DND-41 (cell line): ENCODE measurements around the gene KLHL11.

Experiments
- ATAC-seq: fragments of 200-7000 bp; cut with Tn5 transposase; 3 replicates; pipeline ENCODE4 v1.9.1; 2021; ENCODE audit warnings: low read depth; ENCODE audit not compliant: insufficient read depth
- DNase-seq: peaks from one replicate; pipeline ENCODE4 v3.0.0-alpha.2; 2020
- H2AFZ ChIP-seq: 2 replicates; pipeline ENCODE4 v1.6.0; 2012; ENCODE audit warnings: low read depth, low read length
- H3K27ac ChIP-seq: 2 replicates; pipeline ENCODE4 v1.5.1; 2012; ENCODE audit warnings: low read length, inconsistent platforms
- H3K27me3 ChIP-seq: fragments of 200-600 bp; sonication (generic); 2 replicates; pipeline ENCODE4 v1.6.0; 2012; ENCODE audit warnings: low read length, mild to moderate bottlenecking, inconsistent platforms; ENCODE audit not compliant: insufficient read depth, poor library complexity
- H3K36me3 ChIP-seq: 2 replicates; pipeline ENCODE4 v1.5.1; 2012; ENCODE audit warnings: low read length, inconsistent platforms; ENCODE audit not compliant: insufficient read depth
- H3K4me1 ChIP-seq: 2 replicates; pipeline ENCODE4 v1.5.1; 2012; ENCODE audit warnings: mild to moderate bottlenecking, low read length; ENCODE audit not compliant: insufficient read depth
- H3K4me2 ChIP-seq: 2 replicates; pipeline ENCODE4 v1.6.0; 2012; ENCODE audit warnings: mild to moderate bottlenecking, moderate library complexity, low read length, inconsistent platforms; ENCODE audit not compliant: insufficient read depth
- H3K4me3 ChIP-seq, 2 experiments: fragments of 200-600 bp in 1 of 2; shearing (Covaris generic) in 1 of 2; 2 replicates each; pipeline ENCODE4 v1.5.1; 2012 to 2016; ENCODE audit warnings: inconsistent platforms in 2 of 2, low read length in 2 of 2, mild to moderate bottlenecking in 2 of 2, low read depth in 1 of 2, moderate library complexity in 1 of 2
- H3K79me2 ChIP-seq: 2 replicates; pipeline ENCODE4 v1.6.0; 2012; ENCODE audit warnings: low read length, inconsistent platforms; ENCODE audit not compliant: insufficient read depth
- H3K9ac ChIP-seq: 2 replicates; pipeline ENCODE4 v1.6.0; 2012; ENCODE audit warnings: low read depth, mild to moderate bottlenecking, inconsistent platforms, low read length, moderate library complexity
- H3K9me3 ChIP-seq: 2 replicates; pipeline ENCODE4 v1.5.1; 2012; ENCODE audit warnings: low read length, moderate library complexity, mild to moderate bottlenecking, inconsistent platforms; ENCODE audit not compliant: insufficient read depth, severe bottlenecking
- H4K20me1 ChIP-seq: 2 replicates; pipeline ENCODE4 v1.6.0; 2012; ENCODE audit warnings: low read length; ENCODE audit not compliant: insufficient read depth
- CTCF ChIP-seq: IDR thresholded peaks from 2 replicates; pipeline ENCODE4 v1.5.1; 2012; ENCODE audit warnings: borderline replicate concordance, low read length, moderate library complexity, mild to moderate bottlenecking; ENCODE audit not compliant: poor library complexity, severe bottlenecking; ENCODE audit errors: extremely low read depth
- EZH2 ChIP-seq: IDR thresholded peaks from 3 replicates; pipeline ENCODE4 v1.6.1; 2012; ENCODE audit warnings: borderline replicate concordance, low read depth, mild to moderate bottlenecking, moderate library complexity, low read length, inconsistent platforms; ENCODE audit not compliant: severe bottlenecking

The KLHL11 gene

DNA sequence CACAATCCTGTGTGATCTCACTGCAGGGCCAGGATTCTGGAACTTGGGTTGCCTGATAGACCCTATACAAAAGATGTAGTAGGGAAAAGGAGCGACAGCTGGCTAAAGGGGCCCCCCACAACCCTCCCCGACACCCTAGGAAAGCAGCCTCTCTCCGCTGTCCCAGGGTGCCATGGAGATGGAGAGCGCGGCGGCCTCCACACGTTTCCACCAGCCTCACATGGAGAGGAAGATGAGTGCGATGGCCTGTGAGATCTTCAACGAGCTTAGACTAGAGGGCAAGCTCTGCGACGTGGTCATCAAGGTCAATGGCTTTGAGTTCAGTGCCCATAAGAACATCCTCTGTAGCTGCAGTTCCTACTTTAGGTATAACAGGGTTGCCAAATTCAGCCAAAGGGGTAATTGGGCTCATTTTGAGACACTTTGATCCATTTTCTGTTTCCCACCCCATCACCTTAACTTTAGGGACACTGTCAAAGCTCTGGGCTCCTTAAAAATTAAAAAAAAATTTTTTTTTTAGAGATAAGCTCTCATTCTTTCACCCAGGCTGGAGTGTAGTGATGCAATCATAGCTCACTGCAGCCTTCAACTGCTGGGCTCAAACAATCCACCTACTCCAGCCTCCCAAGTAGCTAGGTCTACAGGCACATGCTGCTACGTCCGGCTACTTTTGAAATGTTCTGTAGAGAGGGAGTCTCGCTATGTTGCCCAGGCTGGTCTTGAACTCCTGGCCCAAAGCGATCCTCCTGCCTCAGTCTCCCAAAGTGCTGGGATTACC lies 27.3 kb downstream of the KLHL11 start, which contains the start of gene KLHL10:
Gene KLHL10, plus strand, starts transcription at position 65 of the 778 bp plus-strand sequence. Its CDS starts 108 bp downstream, at position 173.
- DNase-seq (no peak), ATAC-seq (no peak)
- Histone ChIP-seq H3K27ac (no peak within 1 kb of the TSS), H2AFZ (peak within 1 kb of the TSS; percentile 64), H3K27me3 (no peaks in the 10 kb centered on the region), H3K79me2 (no peaks in the 10 kb centered on the region; the same call in 1 of the 2 replicates), H3K9ac (peak within 1 kb of the TSS; percentile 64; the same call in 1 of the 2 replicates), H3K4me3 (peak within 1 kb of the TSS in 1 of 2 experiments; percentile 60; a peak in 2 of 4 replicates), H3K9me3 (no peaks in the 10 kb centered on the region), H3K36me3 (no peaks in the 10 kb centered on the region), H3K4me1 (peaks cover 18% of the 10 kb centered on the region), H4K20me1 (no peaks in the 10 kb centered on the region), H3K4me2 (peak within 1 kb of the TSS; percentile 71)
- TF ChIP-seq EZH2 (no peak), CTCF (no peak)

GRCh38 chr17:41836550-41837196 lies 28.6 kb downstream of the KLHL11 start:
- no peaks in the 10 kb centered on the region for H4K20me1 ChIP-seq
- peak overlapping the region; percentile 64 for H2AFZ ChIP-seq
- H3K27me3 ChIP-seq: no peaks in the 10 kb centered on the region
- peak overlapping the region in 1 of 2 experiments; percentile 60; a peak in 2 of 4 replicates for H3K4me3 ChIP-seq
- H3K9me3 ChIP-seq: no peaks in the 10 kb centered on the region
- H3K27ac ChIP-seq: 0 out of 2 replicates have a peak overlapping the region, but pooled peaks have one; percentile 27
- DNase-seq (no peak), ATAC-seq (no peak)
- H3K4me2 ChIP-seq: peak overlapping the region; percentile 71
- H3K36me3 ChIP-seq: no peaks in the 10 kb centered on the region
- H3K9ac ChIP-seq: peak overlapping the region; percentile 64
- H3K4me1 ChIP-seq: peaks cover 18% of the 10 kb centered on the region
- TF ChIP-seq CTCF: no peak
- TF ChIP-seq EZH2: no peak
- no peaks in the 10 kb centered on the region; the same call in 1 of the 2 replicates for H3K79me2 ChIP-seq

GRCh38 chr17:41835800-41836549 lies 29.2 kb downstream of the KLHL11 start, which contains the start of gene NT5C3B:
TSS of gene NT5C3B (minus strand) at chr17:41836232. CDS start at chr17:41836193, 39 bp downstream.
- Histone ChIP-seq H3K36me3 (no peaks in the 10 kb centered on the region), H3K79me2 (no peaks in the 10 kb centered on the region; the same call in 1 of the 2 replicates), H3K9me3 (no peaks in the 10 kb centered on the region), H3K9ac (peak within 1 kb of the TSS; percentile 64), H3K4me3 (peak within 1 kb of the TSS; percentile 33 to 60; a peak in 3 of 4 replicates), H3K4me2 (peak within 1 kb of the TSS; percentile 71), H4K20me1 (no peaks in the 10 kb centered on the region), H3K4me1 (peaks cover 18% of the 10 kb centered on the region), H3K27me3 (no peaks in the 10 kb centered on the region), H2AFZ (peak within 1 kb of the TSS; percentile 84), H3K27ac (peak within 1 kb of the TSS; percentile 47; the same call in 1 of the 2 replicates)
- DNase-seq (peak; percentile 59), ATAC-seq (peak; percentile 86)
- no peak for TF ChIP-seq EZH2
- TF ChIP-seq CTCF: no peak
